Hepatocyte (in vitro differentiated cells): Measurements from ENCODE around the gene RAB22A.

Source experiments
- EZH2phosphoT487 ChIP-seq: fragments of 200-600 bp; sonication (generic); IDR thresholded peaks from one replicate; pipeline ENCODE4 v1.6.1; 2018; ENCODE audit warnings: antibody characterized with exemption, mild to moderate bottlenecking, low read depth, moderate library complexity; ENCODE audit not compliant: unreplicated experiment, severe bottlenecking
- TF ChIP-seq, protein P1 (sequence below): fragments of 200-600 bp; sonication (generic); IDR thresholded peaks from 2 replicates; pipeline ENCODE4 v1.5.1; 2016; ENCODE audit warnings: antibody characterized with exemption, mild to moderate bottlenecking; ENCODE audit not compliant: poor library complexity

DNA sequence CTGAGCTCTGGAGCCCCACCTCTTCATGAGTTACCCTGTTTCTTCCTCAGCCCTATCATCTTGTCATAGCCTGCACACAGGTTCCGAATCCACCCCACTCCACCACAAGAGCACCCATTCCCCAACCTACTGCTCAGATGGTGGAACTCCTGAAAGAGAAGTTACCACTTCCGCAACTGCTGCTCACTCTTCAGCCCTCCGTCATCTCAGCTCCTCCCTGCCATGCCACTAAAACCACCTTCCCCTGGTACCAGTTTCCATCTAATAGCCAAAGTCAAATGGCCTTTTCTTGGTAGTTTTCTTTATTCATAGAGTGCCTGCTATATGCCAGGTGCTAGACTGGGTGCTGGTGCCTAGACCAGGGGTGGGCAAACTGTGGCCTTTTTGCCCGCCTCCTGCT, 3.9 kb downstream of the RAB22A start:
- TF ChIP-seq, protein P1, sequence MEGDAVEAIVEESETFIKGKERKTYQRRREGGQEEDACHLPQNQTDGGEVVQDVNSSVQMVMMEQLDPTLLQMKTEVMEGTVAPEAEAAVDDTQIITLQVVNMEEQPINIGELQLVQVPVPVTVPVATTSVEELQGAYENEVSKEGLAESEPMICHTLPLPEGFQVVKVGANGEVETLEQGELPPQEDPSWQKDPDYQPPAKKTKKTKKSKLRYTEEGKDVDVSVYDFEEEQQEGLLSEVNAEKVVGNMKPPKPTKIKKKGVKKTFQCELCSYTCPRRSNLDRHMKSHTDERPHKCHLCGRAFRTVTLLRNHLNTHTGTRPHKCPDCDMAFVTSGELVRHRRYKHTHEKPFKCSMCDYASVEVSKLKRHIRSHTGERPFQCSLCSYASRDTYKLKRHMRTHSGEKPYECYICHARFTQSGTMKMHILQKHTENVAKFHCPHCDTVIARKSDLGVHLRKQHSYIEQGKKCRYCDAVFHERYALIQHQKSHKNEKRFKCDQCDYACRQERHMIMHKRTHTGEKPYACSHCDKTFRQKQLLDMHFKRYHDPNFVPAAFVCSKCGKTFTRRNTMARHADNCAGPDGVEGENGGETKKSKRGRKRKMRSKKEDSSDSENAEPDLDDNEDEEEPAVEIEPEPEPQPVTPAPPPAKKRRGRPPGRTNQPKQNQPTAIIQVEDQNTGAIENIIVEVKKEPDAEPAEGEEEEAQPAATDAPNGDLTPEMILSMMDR, result no peak
- no peak for TF ChIP-seq EZH2phosphoT487
